HG03442 (cell line): Measurements from ENCODE around the gene IL4R.
"Not testable (repeated sequence)": the region's sequence is repeated elsewhere in the genome, so short reads cannot be mapped to it uniquely, and the experiment has no call there.

Experiments
- ATAC-seq: cut with Tn5 transposase; IDR thresholded peaks from one replicate; pipeline ENCODE4 v1.9.1; 2021; ENCODE audit warnings: mild to moderate bottlenecking, moderate library complexity; ENCODE audit not compliant: unreplicated experiment

IL4R gene

DNA sequence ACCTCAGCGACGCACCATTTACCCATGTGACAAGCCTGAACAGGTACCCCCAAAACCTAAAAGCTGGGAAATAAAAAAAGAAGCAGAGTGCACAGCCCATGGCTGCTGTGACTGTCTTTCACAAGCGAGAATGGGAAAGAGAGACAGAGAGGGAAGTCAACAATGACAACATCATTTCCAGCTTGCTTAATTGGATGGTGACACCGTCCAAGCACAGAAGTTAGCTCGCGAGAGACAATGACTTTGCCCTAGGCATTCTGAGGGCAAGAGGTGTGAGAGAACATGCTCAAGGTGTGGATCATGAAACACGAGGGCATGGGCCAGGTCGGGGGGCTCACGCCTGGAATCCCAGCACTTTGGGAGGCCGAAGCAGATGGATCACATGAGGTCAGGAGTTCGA, 25.9 kb upstream of the IL4R start:
- ATAC-seq = no peak

DNA sequence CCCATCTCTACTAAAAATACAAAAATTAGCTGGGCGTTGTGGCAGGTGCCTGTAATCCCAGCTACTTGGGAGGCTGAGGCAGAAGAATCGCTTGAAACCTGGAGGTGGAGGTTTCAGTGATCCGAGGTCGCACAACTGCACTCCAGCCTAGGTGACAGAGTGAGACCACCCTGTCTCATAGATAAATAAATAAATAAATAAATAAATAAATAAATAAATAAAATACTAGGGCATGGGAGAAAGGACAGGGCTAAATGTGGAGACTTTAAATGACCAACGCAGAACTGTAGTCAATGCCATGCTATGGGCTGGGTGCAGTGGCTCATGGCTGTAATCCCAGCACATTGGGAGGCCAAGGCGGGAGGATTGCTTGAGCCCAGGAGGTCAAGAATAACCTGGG, 25.5 kb upstream of the IL4R start:
- not testable (repeated sequence) for ATAC-seq

DNA sequence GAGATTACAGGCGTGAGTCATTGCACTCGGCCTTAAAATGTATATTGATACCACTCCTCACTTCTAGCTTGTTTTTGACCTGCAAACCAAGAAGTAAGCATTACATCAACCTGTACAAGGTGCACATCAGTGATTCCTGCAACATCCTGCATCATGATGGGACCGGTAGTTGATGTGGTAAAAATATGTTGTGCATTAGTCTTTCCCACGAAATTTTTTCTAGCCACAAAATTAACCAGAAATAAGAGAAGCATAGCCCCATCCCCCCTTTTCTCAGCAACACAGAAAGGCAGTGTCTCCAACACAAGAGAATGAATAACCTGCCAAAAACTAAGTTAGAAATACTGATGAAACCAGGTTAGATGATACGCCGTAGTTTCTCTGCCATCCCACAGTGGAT, 24.1 kb upstream of the IL4R start:
- ATAC-seq = no peak

DNA sequence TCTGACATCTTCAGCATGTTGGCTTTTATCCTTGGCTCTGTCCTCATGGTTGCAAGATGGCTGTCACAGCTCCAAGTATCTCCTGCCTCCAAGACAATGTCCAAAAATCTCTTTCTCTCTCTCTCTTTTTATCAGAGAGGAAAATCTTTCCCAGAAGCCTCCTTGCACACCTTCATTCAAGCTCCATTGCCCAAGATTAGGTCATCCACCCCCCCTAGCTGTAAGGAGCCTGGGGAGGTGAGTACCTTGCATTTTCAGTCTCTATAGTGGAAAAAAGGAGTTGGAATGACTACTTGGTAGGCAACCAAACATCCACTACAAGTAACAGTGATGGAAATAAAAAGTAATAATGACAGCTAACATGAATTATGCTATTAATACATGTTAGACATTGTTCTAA, 23.2 kb upstream of the IL4R start:
- no peak for ATAC-seq

DNA sequence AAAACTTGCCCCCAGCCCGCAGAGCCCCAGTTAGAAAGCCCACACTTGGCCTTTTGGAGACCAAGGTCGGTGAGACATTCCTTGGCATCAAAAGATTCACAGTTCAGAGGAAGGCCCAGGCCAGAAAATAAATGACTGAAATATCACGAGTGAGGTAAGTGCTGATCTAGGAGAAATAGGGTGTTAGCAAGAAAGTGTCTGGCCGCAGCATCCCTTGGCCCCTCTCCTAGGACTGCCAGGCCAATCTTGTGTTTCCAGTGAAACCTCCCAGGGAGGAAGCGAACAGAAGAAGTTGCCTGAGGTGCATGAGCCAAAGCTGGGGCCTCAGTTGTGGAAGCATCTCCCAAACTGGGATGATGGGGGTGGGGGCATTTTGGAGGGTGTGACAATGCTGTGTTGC, 22.7 kb upstream of the IL4R start:
- ATAC-seq = no peak

DNA sequence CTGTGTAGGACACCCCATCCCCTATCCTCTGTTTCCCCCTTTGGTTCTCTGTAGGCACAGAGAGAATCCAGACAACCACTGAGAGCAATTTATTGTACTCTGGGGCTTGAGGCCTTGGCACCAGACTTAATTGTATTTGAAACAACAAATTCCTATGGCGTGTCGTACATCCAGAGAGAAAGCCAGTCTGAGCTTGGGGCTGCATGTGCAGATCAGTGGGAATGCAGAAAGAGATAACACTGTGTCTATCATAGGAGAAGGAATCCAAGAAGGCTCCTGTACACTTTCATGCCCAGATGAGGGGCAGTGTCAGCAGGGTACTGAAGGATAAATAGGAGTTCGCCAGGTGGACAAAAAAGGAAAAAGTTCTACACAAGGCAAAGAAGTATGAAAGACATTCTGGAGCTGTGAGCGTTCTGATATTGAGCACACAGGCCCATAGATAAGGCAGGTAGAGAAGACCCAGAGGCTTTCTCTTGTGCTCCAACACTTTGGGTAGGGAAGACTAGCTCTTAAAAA, 22.0 kb upstream of the IL4R start:
- no peak for ATAC-seq

DNA sequence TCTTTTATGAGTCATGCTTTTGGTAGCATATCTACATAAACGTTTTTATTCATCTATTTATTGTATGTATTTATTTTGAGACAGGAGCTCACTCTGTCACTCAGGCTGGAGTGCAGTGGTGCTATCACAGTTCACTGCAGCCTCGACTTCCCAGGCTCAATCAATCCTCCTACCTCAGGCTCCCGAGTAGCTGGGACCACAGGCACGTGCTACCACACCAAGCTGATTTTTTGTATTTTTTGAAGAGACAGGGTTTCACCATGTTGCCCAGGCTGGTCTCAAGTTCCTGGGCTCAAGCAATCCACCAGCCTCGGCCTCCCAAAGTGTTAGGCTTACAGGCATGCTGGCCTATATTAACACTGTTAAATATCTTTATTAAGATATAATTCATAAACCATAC, 20.4 kb upstream of the IL4R start:
- no peak for ATAC-seq

DNA sequence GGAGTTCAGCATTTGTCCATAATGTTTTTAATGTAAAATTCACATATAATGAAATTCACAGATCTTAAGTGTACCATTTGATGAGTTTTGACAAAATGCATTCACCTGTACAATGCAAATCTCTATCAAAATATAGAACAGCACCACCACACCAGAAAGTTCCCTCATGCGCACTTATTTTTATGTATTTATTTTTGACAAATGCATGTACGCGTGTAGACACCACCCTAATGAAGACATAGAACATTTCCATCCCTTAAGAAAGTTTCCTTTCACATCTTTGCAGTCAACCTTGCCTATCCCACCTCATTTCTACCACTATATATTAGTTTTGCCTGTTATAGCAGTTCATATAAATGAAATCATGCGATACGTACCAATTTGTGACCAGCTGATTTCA, 15.6 kb upstream of the IL4R start:
- no peak for ATAC-seq

DNA sequence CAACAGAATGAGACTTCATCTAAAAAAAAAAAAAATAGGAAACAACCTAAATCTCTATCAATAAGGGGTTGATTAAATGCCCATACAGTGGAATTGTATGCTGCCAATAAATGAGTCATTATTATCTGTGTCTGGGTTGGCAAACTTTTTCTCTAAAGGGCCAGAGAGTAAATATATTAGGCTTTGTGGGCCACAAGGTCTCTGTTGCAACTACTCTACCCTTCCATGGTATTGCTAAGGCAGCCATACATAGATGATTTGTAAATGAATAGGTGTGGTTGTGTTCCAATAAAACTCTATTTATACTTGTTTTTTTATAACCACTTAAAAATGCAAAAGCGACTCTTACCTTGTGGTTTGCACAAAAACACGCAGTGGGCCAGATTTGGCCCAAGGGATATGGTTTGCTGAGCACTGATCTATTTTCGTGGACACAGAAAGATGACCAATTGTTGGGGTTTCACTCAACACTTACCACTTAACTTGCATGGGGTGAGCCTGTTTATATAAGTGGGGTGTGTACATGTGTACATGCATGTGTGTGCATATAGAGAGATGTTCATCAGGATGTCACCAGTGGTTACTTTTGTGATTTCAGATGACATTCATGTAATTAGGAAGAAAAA, 12.4 kb upstream of the IL4R start:
- no peak for ATAC-seq

DNA sequence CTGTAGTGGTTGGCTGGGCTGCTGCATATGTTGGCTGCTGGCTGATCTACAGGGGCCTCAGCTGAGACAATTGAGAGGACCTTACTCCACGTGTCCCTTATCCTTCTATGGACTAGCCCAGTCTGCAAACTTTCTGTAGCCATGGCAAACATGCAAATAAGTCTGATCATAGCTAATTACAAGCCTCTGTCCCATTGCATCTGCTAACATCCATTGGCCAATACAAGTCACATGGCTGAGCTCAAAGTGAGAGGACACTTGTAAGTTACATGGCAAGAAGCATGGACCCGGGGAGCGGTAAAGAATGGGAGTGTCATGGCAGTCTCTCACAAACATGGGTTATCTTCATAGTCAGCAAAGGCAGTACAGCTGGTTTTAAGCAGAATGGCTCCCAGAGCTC, 11.6 kb upstream of the IL4R start:
- no peak for ATAC-seq

DNA sequence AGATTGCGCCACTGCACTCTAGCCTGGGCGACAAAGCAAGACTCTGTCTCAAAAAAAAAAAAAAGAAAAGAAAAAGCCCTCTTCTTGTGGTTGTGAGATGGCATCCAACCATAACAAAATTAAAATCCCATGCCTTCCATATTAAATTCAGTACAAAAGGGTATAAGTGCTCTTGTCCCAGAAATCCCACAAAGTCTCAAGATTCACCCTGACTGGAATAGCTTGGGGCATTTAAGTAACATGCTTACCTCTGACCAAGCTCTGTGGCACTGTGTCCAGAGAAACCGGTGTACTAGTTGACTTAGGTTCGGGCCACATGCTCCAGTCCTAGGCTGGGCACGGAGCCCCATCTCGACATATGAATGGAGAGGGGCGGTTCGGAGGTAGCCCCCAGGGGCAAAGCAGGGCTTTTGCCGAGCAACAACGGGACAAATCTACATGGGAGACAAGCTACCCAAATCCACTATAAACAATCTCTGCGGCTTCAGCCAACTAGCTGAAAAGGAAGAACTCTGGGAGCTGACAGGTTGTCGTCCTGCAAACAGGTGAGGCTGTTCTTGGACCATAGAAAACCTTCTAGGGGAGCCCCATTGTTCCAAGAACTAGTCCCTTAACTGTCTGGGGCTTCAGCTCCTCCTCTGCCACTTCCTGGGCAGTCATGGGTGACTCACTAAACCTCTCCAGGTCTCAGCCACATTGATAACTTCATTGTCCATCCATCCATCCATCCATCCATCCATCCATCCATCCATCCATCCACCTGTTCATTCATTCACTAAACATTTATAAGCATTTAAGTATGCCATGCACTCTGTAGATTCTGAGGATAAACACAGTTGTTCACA, 10.3 kb upstream of the IL4R start:
- no peak for ATAC-seq

DNA sequence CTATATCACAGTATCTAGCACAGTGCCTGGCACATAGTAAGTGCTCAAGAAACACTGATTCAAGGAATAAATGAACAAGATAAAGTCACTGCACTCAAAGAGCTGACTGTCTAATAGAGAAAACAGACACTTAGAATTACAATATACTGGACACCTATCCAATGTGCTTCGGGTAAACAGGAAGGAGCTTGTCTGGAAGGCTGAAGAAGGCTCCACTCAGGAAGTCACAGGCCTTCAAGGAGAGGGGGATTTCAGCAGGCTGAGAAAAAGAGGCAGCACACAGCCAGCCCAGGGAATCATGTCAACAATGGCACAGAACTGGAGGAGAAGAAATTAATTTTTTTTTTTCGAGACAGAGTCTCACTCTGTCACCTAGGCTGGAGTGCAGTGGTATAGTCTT, 9.7 kb upstream of the IL4R start:
- no peak for ATAC-seq

DNA sequence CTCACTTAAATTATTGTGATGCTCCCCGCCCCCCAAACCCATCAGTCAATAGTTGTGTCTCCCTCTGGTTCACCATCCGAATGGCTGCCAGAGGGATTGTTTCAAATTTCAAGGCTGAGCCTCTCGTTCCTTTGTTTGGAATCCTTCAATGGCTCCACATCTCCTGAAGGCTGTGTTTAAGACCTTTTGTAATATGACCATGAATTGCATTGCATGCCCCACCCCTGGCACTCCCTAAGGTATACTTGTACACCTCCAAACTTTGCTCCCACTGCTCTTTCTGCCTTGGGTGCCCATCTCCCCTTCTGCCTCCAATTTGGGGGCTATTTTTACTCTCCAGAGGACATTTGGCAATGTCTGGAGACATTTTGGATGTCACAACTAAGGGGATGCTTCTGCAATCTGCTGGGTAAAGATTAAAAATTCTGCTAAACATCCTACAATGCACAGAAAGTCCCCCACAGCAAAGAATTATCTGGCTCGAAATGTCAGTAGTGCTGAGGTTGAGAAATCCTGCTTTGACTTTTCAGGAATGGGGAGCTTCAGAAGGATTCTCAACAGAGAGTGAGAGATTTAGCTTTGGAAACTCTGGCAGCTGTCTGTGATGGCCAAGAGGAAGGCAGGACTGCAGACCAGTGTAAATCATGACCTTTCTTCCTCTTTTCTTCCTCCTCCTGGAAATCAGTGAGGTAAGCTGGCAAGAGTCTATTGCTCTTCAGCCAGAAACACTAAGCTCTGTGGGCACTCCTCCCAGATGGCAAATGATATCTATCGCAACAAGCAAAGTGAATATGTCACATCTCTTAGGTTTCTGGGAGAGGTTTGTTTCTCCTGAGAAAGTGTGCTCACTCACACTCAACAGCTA, 8.7 kb upstream of the IL4R start:
- no peak for ATAC-seq

DNA sequence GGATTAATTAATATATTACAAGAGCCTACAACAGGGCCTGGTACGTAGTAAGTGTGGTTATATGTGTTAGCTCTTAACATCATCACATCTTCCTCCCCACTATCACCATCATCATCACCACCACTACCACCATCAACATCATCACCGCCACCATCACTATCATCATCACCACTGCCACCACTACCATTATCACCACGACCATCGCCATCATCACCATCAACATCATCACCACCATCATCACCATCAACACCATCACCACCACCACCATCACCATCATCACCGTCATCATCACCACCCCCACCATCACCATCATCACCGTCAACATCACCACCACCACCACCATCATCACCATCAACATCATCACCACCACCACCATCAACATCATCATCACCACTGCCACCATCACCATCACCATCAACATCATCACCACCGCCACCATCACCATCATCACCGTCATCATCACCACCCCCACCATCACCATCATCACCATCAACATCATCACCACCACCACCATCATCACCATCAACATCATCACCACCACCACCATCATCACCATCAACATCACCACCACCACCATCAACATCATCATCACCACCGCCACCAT, 7.8 kb upstream of the IL4R start:
- ATAC-seq = no peak

DNA sequence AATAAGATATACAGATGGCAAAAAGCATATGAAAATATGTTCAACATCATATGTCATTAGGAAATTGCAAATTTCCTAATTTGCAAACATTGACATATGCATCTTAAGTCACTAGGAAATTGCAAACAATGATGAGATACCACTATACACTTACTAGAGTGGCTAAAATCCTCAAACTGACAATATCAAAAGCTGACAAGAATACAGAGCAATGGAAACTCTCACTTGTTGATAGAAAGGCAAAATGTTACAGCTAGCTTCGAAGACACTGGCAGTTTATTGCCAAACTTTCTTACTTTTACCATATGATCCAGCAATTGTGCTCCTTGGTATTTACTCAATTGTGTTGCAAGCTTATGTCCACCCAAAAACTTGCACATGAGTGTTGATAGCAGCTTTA, 5.0 kb upstream of the IL4R start:
- no peak for ATAC-seq

DNA sequence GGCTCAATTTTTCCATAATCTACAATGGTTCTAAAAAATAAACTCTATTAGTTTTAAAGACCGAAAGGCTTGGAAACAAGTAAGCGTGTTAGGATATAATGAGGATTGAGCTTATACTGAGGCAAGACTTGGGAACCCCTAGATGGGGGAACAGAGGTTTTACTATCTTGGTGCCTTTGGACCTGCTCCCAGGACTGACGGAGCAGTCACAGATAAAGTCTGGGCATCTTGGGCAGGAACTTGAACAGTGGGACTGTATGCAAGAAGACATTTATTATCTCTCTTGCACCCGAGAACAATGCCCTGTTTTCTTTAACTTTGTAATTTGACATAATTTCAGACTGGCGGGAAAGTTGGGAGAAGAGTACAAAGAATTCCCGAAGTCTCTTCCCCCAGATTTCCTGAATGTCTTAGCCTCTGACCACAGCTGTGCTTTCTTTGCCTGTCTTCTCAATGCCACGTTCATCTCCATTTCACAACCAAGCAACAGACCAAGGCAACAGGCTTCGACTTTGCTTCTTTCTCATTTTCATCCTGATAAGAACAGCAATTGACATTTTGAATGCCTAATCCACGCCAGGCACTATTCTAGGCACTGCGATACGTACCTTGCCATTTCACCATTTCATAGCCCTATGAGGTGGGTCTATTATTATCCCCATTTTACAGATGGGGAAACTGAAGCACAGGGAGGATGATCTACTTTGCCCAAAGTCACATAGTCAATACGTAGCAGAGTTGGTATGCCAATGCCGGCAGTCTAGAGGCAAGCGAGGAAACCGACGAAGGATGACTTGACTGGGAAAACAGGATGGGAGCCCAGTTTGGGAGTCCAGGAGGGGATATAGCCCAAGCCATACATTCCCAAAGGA, 3.0 kb upstream of the IL4R start:
- ATAC-seq = no peak

DNA sequence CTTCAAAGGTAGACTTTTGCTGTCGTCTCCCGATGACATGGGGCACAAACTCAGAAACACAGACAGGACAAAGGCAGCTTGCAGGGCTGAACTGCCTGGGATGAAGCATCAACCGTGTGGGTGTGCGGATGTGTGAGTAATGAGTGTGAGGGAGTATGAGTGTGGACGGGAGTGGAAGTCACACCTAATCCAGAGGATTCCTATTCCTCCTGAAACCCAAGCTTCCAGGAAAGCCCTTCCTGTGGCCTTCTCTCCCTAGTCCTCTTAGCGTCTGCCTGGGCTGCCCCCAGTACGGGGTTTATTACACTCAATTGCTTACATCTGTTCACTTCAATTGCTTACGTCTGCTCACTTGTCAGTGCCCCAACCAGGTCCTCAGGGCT, 2.3 kb upstream of the IL4R start:
- no peak for ATAC-seq

DNA sequence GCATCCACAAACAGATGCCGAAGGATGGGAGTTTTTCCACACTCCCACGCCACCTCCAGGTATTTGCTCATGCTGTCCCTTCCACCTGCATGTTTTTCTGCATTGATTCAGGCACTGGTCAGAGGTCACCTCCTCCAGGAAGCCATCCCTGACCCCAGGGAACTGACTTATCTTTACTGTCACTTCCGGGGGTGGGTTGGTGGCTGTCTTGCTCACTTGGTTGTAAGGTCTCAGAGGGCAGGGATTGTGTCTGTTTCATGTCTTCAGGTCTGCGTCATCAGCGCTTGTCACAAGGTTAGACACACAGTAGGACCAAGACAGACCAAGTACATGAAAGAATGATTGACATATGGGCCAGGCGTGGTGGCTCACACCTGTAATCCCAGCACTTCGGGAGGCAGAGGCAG, 1.9 kb upstream of the IL4R start:
- no peak for ATAC-seq

DNA sequence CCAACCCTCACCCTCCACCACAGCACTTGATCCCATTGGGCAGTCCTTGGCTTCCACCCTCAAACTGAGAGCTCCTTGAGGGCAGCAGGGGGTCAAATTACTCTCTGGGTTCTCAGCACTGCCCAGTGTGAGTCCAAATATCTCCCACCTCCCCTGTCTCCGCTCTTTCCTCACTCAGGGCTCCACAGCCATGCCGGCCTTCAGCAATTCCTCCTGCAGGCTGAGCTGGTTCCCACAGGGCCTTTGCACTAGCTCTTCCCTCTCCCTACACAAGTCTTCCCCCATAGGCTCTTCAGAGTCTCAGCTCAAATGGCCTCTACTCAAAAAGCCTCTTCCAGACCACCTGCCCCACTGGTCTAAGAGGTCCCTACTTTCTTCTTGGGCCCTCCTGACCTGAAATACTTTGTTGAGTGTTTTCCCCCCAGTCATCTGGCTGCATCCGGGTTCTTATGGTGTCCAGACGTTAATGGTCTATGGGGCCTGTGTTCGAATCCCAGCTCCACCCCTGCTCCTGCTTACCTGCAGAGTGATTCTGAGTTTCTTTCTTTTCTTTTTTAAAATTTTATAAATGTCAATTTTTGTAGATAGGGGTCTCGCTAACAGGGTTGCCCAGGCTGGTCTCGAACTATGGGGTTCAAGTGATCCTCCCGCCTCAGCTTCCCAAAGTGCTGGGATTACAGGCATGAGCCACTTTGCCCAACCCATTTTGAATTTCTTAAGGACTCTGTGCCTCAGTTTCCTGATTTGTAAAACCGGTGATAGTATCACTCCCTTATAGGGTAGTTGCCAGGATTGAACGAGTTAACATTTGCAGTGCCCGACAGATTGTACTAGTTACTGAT, 973 bp upstream of the IL4R start:
- no peak for ATAC-seq
